Gastrocnemius medialis (tissue), 4 donors: ENCODE data around the gene VEZT.

Experiments used
- CTCF ChIP-seq, 5 experiments: fragments of 450-650 bp in 3 of 5; fragments of 200-600 bp in 2 of 5; sonication (generic) in 2 of 5; IDR thresholded peaks in 4 of 5; conservative IDR thresholded peaks in 1 of 5; 1 replicate in 4 of 5; 2 replicates in 1 of 5; pipeline ENCODE4 v1.5.1; 2016 to 2019; ENCODE audit warnings: antibody characterized with exemption in 5 of 5, mild to moderate bottlenecking in 3 of 5, moderate library complexity in 3 of 5
- POLR2A ChIP-seq, 2 donors: fragments of 450-650 bp; IDR thresholded peaks; one replicate each; pipeline ENCODE4 v1.6.1; 2017; ENCODE audit warnings: antibody characterized with exemption in 2 of 2, mild to moderate bottlenecking in 2 of 2, moderate library complexity in 2 of 2

- TF ChIP-seq CTCF (IDR thresholded peaks at IDR 0.05 in 4 of 5, conservative IDR thresholded peaks at IDR 0.05 in 1 of 5) (no peak), POLR2A (IDR thresholded peaks at IDR 0.05) (no peak)
Measured at GRCh38 chr12:95195122-95195521, 22.5 kb upstream of the VEZT start.
